Activated CD4-positive, CD25-positive, alpha-beta regulatory T cell treated with anti-CD3 and anti-CD28 coated beads, Interleukin-2, amount 50 U/mL, for 16 hours (primary cell): ENCODE results near the gene DOK6.
"Not testable (repeated sequence)": the region's sequence is repeated elsewhere in the genome, so short reads cannot be mapped to it uniquely, and the experiment has no call there.

Experiments used
- DNase-seq: peaks from one replicate; pipeline ENCODE4 v3.0.0-alpha.2; 2020; ENCODE audit warnings: low read depth, low spot score

DOK6 gene

DNA sequence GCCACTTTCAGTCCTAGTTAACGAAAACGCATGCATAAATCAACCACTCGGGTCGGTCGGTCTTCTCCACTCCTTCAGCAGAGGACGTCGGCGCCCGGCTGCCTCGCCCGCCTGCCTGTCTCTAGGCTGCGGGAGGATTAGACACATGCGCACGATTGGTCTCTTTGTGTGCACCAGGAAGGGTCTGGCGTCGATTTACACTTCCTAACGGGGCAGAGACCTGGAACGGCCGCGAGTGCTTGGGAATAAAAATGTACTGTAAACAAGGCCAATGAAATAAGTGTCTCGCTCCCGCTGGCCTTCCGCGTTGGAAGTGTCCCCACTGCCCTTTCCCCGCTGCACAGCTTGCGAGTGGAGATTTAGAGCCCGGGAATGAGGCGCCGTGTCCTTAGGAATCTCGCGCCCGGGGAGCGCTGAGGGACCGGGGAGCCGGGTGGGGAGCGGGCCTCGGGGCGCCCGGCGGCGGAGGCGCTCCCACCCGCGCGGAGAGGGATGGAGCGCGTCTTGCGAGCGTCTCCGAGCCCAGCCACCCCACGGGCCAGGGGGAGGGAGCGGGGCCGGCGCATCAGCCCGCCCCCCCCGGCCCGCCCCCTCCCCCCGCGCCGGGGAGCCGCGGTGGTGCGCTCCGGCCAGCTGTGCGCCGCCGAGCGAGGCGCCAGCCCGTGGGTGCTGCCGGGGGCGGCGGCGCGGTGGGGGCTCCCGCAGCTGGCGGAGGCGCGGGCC lies at the start of gene DOK6:
Gene DOK6 (plus strand): TSS at position 636 of the 723 bp plus-strand sequence.
- no peak for DNase-seq

DNA sequence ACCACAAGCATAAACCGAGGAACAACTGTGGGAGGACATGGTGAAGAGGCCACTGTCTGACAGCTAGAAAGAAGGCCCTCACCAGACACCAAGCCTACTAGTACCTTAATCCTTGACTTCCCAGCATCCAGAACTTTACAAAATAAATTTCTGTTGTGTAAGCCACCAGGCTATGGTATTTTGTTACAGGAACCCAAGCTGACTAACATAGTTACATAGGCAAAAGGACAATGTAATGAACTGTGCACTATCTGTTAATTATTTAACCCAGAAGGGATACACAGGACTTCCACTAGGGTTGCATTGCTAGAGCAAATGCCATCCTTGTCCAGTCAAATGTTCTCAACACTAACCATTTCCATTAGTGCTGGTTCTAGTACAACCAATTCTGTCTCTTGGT lies 47.7 kb upstream of the DOK6 start:
- DNase-seq = no peak

DNA sequence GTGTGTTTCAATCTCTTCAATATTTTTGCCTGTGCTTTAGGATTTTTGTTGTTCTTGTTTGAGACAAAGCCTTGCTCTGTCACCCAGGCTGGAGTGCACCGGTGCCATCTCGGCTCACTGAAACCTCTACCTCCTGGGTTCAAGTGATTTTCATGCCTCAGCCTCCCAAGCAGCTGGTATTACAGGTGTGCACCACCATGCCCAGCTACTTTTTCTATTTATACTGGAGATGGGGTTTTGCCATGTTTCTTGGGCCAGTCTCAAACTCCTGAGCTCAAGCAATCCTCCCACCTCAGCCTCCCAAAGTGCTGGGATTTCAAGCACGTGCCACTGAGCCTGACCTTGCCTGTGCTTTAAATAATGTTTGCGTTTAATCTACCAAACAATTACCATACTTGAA lies 43.1 kb upstream of the DOK6 start:
- DNase-seq = no peak

DNA sequence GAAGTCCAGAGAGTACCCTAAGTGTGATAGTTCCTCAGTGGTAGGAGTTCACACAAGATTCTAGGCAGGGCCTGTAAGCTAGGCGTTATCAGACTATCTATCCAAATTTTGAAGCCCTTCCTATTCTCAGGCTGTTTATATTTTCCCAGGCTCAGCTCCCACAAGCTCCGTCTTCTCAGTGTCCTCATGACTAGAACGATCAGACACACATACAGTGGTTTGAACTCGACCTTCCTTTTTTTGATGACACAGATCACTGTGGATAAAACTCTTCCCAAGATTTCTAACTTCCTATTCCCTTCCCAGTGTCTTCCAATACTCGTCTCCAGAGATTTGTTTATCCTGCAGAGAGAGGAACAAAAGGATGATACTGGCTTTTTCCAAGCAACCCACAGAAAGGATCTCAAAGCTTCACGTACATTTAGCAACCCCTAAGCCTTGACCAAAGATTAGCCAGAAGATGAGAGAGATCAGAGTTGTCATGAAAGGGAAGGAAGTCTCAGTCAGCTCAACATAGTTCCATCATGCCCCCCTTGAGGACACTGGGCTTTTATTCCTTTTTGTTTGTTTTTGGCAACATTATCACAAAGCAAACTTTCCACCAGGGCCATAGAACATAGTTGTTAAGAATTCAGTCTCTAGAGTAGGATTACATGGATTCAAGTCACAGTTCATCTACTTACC lies 42.3 kb upstream of the DOK6 start:
- DNase-seq = no peak

DNA sequence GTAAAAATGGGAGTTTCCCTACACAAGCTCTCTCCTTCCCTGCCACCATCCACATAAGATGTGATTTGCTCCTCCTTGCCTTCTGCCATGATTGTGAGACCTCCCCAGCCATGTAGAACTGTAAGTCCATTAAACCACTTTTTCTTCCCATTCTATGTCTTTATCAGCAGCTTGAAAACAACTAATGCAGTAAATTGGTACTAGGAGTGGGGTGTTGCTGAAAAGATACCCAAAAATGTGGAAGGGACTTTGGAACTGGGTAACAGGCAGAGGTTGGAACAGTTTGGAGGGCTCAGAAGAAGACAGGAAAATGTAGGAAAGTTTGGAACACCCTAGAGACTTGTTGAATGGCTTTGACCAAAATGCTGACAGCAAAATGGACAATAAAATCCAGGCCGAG lies 40.9 kb upstream of the DOK6 start:
- not testable (repeated sequence) for DNase-seq

DNA sequence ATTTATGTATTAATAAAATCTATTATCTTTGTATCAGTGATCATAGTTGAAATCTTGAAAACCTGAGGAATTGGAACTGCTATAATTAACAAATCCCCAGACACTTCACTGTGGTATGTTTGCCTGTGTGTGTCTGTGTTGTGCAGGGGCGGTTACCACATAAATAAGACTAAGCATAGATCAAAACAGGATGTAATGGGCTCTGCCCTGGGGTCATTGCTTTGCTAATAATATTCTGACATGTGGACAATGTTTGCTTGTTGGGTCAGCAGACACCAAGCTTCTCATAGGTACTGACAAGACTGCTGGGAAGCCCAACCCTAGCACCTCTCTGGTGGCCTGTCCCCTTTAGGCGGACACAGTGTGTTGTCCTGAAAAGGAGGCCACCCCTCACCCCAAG lies 35.8 kb upstream of the DOK6 start:
- no peak for DNase-seq

DNA sequence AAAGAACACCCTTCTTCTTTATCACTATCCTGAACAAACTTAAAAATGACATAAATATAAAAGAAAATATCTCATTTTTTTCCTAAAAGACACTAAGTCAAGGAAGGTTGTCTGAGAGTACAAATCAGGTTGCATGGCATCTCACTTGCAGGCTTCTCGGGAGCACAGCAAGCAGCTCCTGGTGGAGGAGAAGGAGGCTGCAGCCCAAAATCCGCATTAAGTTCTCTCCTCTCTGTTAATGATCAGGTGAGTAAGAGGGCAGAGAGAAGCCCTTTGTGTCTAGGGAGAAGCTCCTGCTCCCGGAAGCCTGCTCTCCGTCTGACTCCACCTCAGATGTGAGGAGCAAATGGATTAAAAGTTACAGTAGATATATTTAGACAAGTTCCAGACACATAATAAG lies 35.0 kb upstream of the DOK6 start:
- DNase-seq = no peak

DNA sequence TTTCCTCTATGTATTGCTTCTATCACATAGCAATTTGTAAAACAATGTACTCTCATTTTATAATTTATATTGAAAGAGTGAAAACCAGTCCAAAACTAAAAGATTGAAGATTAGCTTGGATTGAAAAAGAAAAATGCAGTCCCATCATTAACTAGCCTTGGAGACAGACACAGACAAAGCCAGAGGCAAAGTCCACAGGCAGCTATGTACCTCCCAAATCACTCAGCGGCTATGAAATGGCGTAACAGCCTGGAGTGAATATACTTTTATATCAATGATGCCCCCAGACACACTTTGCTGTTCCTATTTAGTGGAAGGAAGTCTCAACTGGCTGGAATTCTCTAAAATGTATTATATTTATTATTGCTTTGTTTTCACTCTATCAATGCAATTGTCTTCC lies 33.6 kb upstream of the DOK6 start:
- no peak for DNase-seq

DNA sequence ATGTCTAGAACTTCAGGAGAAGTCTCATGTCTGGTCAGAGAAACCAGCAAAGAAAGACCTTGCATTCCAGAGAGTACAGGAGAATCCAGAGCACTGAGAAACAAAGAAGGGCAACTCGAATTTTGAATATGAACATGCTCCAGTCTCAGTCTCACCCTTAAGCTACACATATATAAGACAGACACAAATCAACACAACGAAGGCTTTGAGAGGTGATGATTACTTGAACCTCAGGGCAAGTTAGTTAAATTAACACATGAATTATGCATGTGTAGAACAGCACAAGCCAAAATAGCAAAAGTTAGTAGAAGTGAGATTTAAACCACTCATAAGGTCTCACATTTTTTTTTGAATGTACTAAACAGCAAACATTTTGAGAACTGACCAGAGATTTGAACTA lies 29.0 kb upstream of the DOK6 start:
- DNase-seq = no peak

DNA sequence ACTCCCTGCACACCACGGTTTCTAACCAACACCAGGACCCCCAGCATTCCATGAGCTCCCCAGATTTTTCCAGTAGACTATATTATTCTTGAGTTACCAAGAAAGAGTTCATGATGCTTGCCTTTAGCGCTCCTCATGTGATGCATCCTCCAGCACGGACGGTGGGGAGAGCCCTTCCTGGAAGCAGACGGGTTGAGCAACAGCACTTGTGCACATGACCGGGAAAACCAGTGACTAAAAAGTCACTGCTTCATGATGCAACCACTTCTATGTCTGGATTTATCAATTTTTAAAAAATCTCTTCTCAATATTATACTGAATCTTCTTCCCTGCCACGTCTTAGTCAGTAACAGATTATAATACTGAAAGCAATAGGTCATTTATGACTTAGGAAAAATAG lies 20.4 kb upstream of the DOK6 start:
- DNase-seq = no peak

DNA sequence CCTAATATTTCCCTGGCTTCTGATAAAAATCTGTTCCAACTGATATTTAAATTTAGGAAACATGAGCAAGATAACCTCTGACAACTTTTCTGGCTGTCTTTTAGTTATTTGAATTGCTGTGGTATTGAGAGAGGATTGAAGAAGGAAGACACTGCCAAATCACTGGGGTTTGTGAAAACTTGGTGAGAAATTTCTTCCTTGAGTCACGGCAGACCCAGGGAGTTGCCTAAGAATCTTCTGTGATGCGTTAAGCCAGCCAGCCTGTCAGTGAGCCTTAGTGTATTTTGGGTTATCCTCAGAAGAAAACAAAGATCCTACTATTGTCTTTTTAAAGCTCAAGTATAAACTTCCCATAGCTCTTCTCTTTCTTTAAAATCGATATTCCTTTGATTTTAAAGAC lies 17.5 kb upstream of the DOK6 start:
- no peak for DNase-seq

DNA sequence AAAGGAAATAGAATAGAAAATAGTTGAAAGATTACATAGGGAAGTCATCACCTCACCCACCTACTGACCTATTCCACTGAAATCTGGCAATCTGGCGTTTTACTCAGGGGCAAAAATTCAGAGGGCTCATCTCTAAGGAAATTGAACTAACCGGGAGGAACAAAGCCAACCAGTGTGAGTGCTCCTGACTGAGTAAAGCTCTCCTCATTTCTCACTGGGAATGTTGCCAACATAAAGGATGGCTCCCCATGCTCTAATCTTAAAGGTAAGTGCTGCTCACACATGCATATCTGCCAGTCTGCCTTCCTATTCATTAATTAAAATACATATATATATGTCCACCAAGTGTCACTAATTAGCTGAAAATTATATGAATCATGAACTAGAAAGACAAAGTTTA lies 13.5 kb upstream of the DOK6 start:
- no peak for DNase-seq

DNA sequence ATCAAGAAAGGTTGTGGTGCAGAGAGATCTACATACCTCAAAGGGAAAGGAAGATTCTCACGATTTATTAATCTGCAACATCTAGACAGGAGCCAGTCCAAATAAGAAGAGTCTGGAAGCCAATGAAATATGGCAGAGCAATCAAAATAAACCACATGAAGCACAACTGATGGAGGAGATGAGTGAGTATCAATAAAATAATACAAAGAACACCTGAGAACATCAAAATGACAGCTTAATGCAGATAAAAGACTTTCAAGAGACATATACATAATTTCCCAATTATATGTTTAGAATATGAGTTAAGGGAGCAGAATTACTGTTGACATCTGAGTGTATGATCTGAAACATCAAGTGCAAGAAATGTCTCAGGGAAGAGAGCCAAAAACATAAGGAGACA lies 12.5 kb upstream of the DOK6 start:
- DNase-seq = no peak

DNA sequence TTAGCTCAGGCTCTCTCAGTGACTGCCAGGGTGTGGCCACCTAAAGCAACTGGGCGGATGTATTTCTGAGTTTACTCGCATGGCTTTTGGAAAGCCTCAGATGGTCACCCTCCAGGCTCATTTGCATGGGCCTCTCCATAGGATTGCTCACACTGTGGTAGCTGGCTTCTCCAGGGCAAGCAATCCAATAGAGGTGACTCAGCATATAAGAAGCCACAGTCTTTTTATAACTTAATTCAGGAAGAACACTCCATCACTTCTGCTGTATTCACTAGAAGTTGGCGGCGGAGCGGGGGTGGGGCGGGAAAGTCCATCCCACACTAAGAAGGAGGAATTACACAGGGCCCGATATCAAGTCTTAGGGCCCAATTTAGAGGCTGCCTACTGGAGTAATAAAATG lies 3.6 kb upstream of the DOK6 start:
- no peak for DNase-seq

DNA sequence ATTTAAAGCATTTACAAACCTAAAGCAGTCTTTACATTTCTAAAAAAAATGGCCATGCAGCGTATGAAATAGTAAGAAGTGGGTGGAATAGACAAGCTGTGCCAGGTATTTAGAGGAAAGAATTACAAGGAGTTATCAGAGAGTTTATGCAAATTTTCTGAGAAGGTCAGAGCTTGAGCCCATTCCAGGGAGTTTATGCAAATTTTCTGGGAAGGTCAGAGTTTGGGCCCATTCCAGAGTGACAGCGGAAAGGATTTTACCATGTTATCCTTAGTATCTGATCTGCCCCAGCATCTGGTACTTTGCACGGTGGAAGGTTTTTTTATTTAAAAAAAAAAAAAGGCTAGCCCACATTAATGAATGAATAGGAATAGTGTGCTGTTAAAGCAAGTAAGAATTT lies 1.4 kb upstream of the DOK6 start:
- no peak for DNase-seq

DNA sequence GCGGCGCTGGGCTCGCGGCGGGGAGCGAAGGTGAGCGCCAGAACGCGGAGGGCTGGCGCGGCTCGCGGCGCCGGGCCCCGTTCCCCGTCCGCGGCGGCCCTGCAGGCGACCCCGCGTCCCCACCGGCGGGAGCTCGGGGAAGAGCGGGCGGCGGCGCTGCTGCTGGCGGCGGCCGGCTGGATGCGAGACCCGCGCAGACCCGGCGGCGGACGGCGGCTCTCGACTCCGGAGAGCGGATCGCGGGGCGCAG lies 213 bp downstream of the DOK6 start:
- DNase-seq = no peak

DNA sequence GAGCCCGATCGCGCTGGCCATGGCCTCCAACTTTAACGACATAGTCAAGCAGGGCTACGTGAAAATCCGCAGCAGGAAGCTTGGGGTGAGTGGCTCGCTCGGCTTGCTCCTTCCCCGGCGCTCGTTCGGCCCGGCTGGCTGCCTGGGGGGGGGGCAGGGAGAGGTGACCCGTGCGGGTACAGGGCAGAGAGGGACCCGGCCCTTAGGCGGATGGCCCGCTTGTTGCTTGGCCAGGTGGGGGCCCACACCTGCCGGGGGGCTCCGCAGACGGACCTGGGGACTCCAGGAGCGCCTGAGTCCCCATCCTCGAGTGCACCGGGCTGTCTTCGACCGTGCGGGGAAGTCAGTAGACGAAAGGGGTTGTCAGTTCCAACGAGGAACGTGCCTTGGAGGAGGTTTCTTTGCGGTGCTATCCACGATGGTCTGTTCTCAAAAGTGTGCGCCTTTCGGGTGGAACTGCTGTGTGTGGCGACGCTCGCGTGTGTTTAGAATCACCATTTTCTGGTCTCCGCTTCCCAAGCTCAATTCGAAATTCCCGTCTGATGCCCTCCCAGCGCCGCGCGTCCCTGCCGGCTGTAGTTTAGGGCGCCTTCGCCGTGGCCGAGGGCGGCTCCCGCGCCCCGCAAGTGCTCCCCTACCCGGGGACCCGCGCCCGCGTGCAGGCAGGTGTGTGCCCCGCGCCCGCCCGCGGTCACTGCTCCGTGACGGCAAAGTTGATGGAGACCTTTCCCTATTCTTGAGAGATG lies 711 bp downstream of the DOK6 start:
- no peak for DNase-seq

DNA sequence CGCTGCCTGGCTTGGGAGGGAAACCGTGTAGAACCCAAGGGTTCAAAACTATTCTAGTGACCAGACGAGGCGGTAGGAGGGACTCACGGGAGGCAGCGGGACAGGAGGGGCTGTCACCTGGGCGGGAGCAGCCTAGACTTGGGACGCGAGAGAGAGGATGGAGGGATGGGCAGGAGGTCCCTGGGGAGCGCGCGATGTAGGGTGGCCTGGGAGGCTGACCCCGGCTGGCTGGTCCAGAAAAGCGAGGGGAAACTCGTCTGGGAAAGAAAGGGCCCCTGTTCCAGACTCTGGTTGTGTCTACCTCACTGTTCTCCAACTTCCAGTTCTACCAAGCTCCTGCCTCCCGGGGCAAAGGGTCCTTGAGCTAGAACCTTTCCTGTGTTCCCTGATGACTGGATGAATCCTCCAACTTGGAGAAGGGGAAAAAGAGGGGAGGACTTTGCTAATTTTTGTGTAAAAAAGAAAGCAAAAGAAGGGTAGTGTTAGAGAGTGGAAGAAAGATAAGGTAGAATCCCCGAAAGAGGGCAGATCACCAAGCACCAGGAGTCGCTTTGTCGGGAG lies 1.4 kb downstream of the DOK6 start:
- DNase-seq = no peak

DNA sequence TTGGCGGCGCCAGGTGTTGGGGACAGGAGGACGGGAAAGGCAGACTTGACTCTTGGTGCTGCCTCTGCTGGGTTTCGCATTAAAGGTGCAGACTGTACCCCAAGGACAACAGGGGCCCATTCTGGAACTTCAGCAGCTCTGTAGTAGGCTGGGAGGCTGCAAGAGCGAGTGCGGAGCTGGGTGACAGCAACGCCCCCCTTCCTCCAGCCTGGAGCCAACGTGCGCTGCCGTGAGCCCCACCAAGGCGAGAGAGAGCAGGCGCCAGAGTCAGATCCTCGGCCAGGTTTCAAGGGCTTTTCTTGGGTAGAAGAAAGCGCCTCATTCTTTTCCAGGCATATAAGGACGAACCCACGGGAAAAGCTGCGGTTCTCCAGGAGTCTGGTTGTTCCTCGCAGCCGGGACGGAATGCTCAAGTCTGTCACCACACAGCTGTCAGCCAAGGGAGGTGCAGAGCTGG lies 1.9 kb downstream of the DOK6 start:
- DNase-seq = no peak

DNA sequence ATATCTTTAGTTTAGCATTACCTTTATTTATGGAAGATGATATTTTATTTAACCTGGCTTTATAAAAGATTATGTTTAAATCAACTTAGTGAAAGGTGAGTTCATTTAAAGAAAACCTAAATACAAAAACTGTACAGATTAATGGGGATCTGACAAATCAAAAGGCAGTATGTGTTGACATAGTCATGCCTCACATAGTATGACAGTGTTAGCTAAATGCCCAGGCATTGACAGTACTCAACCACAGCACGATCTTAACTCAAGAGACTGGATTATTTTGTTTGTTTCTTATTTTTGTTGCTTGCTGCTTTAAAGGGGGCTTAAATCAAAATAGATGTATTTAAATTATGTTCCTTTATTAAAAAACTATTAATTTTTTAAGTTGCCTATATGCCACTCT lies 7.8 kb downstream of the DOK6 start:
- no peak for DNase-seq

DNA sequence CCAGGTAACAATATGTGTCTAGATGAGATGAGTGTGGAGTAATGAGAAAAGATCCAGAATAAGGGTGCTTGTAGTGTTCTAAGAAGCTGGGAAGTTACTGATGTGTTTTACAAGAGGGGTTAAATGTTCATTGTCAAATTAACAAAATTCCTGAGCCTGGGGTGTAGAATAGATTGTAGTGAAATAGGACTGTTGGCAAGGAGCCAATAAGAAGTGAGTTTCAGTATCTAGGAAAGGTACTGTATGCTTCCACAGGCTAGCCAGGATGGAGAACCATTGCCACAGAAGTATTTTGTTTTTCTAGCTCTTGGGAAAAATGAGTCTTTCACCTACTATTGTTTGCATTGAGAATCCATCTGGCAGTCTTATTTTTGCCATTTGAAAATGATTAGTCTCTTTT lies 10.5 kb downstream of the DOK6 start:
- DNase-seq = no peak

DNA sequence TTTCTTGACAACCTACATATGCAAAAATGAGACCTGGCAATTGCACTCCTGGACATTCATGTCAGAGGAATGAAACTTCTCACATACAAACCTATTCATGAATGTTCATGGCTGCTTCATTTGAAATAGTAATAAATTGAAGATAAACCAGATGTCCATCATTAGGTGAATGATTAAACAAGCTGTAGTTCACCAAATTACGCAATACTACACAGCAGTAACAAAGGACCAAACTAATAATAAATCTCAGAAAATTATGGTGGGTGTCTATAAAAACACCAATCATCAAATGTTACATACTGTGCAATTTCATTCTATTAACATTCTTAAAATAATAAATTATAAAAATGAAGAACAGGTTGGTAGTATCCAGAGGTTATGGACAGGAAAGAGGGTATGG lies 13.5 kb downstream of the DOK6 start:
- no peak for DNase-seq

DNA sequence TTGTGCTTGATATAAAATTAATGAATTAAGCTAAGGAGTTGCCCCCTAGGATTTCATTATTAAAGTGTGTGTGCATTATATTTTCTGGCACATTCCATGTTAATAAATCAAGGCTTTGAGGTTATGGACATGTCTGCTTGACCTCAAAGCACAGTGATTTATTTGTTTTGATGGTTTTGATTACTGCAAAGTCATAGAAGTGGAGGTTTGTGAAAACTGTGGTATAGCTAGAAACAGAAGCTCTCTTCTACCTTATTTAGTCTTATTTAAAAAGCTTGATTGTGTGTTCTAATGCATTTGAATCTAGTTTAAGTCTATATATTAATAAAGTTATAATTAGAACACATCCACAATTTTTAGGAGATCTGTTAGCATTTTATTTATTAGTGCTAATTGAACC lies 32.2 kb downstream of the DOK6 start:
- DNase-seq = no peak
